ENCODE data around the gene PGAP2. TPM values are rescaled to one million over a fixed set of nuclear protein-coding genes. Genes with fewer than 3 reads are reported as not detected.
A peak's percentile ranks its signal among the peaks of the same experiment; 100 is the strongest.

The PGAP2 gene
- total RNA-seq, 4 donors from 2014 or later, result 8.1 to 15.1 (median 10.8) TPM

GRCh38 chr11:3840870-3841425 lies 32.6 kb downstream of the PGAP2 start, which contains the start of gene RHOG:
TSS of gene RHOG (minus strand) at chr11:3840959. CDS start at chr11:3828138, 12,821 bp downstream.
- WGBS, 2 donors, result 0% methylated on average over 5 of the region's 42 CpGs; no CpG with 5 or more reads in 1 of the 2 donors
- H3K27ac ChIP-seq, result peak within 1 kb of the TSS; percentile 88 to 99 (median 99)
- no peak for TF ChIP-seq CTCF (IDR thresholded peaks at IDR 0.05)
- TF ChIP-seq EP300 (IDR thresholded peaks at IDR 0.05), result no peak
- no peak for TF ChIP-seq POLR2A (IDR thresholded peaks at IDR 0.05)
- DNase-seq (ENCODE audit: low spot score in 2 of 2), result peak; percentile 60 to 72
- peak within 1 kb of the TSS; percentile 78 to 95 (median 91) for H3K4me3 ChIP-seq
- H3K4me1 ChIP-seq, result peaks cover 0 to 44% (median 20%) of the 10 kb centered on the region in 4 donors
- no peaks in the 10 kb centered on the region for H3K9me3 ChIP-seq
- no peaks in the 10 kb centered on the region for H3K36me3 ChIP-seq
- no peaks in the 10 kb centered on the region for H3K27me3 ChIP-seq

- no peaks in the 10 kb centered on the region for H3K36me3 ChIP-seq
- H3K4me3 ChIP-seq, result peak overlapping the region; percentile 78 to 95 (median 91)
- TF ChIP-seq POLR2A (IDR thresholded peaks at IDR 0.05) (peak in 1 of 2 donors; percentile 44), CTCF (IDR thresholded peaks at IDR 0.05) (peak; percentile 82 to 91 (median 87)), EP300 (IDR thresholded peaks at IDR 0.05) (peak in 1 of 2 donors; percentile 72)
- peak overlapping the region; percentile 88 to 99 (median 99) for H3K27ac ChIP-seq
- no peaks in the 10 kb centered on the region for H3K9me3 ChIP-seq
- H3K27me3 ChIP-seq, result no peaks in the 10 kb centered on the region
- WGBS, 2 donors, result 39 to 53% methylated on average over 20 to 28 of the region's 44 CpGs
- peaks cover 0 to 38% (median 18%) of the 10 kb centered on the region in 4 donors for H3K4me1 ChIP-seq
- DNase-seq (ENCODE audit: low spot score in 2 of 2), result peak; percentile 67 to 80
Observed at GRCh38 chr11:3841426-3842350, 33.3 kb downstream of the PGAP2 start.

DNA sequence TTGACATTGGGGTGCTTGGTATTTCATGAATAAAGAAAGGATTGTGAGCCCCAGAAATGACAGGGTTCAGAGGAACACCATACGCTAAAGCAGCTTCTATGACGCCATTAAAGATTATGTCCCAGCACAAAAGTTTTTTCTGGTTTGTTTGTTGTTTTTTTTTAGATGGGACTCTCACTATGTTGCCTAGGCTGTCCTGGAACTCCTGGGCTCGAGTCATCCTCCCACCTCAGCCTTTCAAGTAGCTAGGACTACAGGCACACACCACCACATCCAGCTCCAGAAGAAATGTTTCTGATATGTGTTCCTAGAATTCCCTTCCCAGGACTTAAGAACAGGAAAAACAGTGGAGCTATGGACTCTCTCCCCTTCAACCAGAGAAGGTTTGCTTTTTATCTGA lies 35.0 kb downstream of the PGAP2 start:
- DNase-seq (ENCODE audit: low spot score in 2 of 2), result no peak
- no peak overlapping the region for H3K4me3 ChIP-seq
- H3K9me3 ChIP-seq, result no peaks in the 10 kb centered on the region
- no peaks in the 10 kb centered on the region for H3K36me3 ChIP-seq
- TF ChIP-seq POLR2A (IDR thresholded peaks at IDR 0.05) (no peak), CTCF (IDR thresholded peaks at IDR 0.05) (no peak), EP300 (IDR thresholded peaks at IDR 0.05) (no peak)
- WGBS, 2 donors, result 59 to 87% methylated on average over 3 of the region's 3 CpGs
- H3K27me3 ChIP-seq, result no peaks in the 10 kb centered on the region
- H3K4me1 ChIP-seq, result peaks cover 0 to 22% (median 9%) of the 10 kb centered on the region in 4 donors
- no peak overlapping the region for H3K27ac ChIP-seq

GRCh38 chr11:3845246-3845645 lies 36.9 kb downstream of the PGAP2 start:
- no peak overlapping the region for H3K4me3 ChIP-seq
- no peaks in the 10 kb centered on the region for H3K9me3 ChIP-seq
- TF ChIP-seq POLR2A (IDR thresholded peaks at IDR 0.05), result no peak
- no peak for TF ChIP-seq EP300 (IDR thresholded peaks at IDR 0.05)
- TF ChIP-seq CTCF (IDR thresholded peaks at IDR 0.05), result no peak
- H3K27ac ChIP-seq, result no peak overlapping the region
- no peaks in the 10 kb centered on the region for H3K27me3 ChIP-seq
- peaks cover 0 to 7% (median 0%) of the 10 kb centered on the region in 4 donors for H3K4me1 ChIP-seq
- WGBS, 2 donors, result 93 to 100% methylated on average over 1 of the region's 1 CpG
- H3K36me3 ChIP-seq, result no peaks in the 10 kb centered on the region
- no peak for DNase-seq (ENCODE audit: low spot score in 2 of 2)

DNA sequence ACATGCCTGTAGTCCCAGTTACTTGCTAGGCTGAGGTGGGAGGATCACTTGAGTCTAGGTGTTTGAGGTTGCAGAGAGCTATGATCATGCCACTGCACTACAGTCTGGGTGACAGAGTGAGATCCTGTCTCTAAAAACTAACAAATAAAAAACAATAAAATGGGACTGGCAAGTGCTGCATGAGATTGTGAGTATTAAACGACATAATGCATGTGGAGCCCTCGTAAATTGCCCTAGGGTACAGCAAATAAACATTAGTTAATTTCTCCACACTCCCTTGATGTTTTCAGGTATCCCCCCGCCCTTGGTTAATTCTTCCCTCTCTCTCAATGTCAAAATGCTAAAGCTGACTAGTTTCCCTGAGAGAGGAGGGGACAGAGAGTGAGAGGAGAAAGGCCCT lies 37.3 kb downstream of the PGAP2 start:
- H3K9me3 ChIP-seq, result no peaks in the 10 kb centered on the region
- no peak for DNase-seq (ENCODE audit: low spot score in 2 of 2)
- H3K4me3 ChIP-seq, result no peak overlapping the region
- no peak for TF ChIP-seq POLR2A (IDR thresholded peaks at IDR 0.05)
- TF ChIP-seq CTCF (IDR thresholded peaks at IDR 0.05), result no peak
- TF ChIP-seq EP300 (IDR thresholded peaks at IDR 0.05), result no peak
- no peaks in the 10 kb centered on the region for H3K27me3 ChIP-seq
- no peaks in the 10 kb centered on the region for H3K36me3 ChIP-seq
- 77 to 88% methylated on average over 3 of the region's 3 CpGs for WGBS, 2 donors
- H3K27ac ChIP-seq, result no peak overlapping the region
- H3K4me1 ChIP-seq, result peaks cover 0 to 6% (median 0%) of the 10 kb centered on the region in 4 donors
